ENCODE results near the gene PRKAR1B.

- TF ChIP-seq ZNF138 (tag by site-specific recombination; IDR thresholded peaks at IDR 0.05; ENCODE audit: borderline replicate concordance) (no peak), ZBTB17 (tag by site-specific recombination; IDR thresholded peaks at IDR 0.05) (no peak), ZEB2 (tag by site-specific recombination; IDR thresholded peaks at IDR 0.05) (no peak), ZBTB7A (tag by site-specific recombination; IDR thresholded peaks at IDR 0.05; ENCODE audit: low read depth) (no peak), ZNF311 (tag by site-specific recombination; IDR thresholded peaks at IDR 0.05; ENCODE audit: borderline replicate concordance) (no peak), YY1 (tag by site-specific recombination; IDR thresholded peaks at IDR 0.05) (no peak), PRDM1 (tag by site-specific recombination; IDR thresholded peaks at IDR 0.05) (no peak), KLF16 (tag by site-specific recombination; IDR thresholded peaks at IDR 0.05) (no peak), ZNF211 (tag by site-specific recombination; IDR thresholded peaks at IDR 0.05; ENCODE audit: low read depth) (no peak), ZNF791 (tag by site-specific recombination; IDR thresholded peaks at IDR 0.05) (no peak), KLF9 (tag by site-specific recombination; IDR thresholded peaks at IDR 0.05; ENCODE audit: low read depth) (no peak), ZNF157 (tag by site-specific recombination; IDR thresholded peaks at IDR 0.05) (no peak), CTCF (tag by site-specific recombination; IDR thresholded peaks at IDR 0.05) (no peak)
Measured at GRCh38 chr7:582931-583330, 144.2 kb downstream of the PRKAR1B start.
